ENCODE results near the gene KCNE2. TPM values are rescaled to one million over a fixed set of nuclear protein-coding genes. Genes with fewer than 3 reads are reported as not detected.
"Not testable (repeated sequence)": the region's sequence is repeated elsewhere in the genome, so short reads cannot be mapped to it uniquely, and the experiment has no call there.

KCNE2 gene
- total RNA-seq, 1 experiment from 2014 or later: not detected

GRCh38 chr21:34367320-34367935 is 3.6 kb downstream of the KCNE2 start:
- Mint-ChIP-seq H3K27me3 (ENCODE audit: insufficient read depth, unreplicated experiment) (peaks cover 11% of the 10 kb centered on the region), H3K27ac (ENCODE audit: low read depth, unreplicated experiment) (no peak overlapping the region), H3K4me1 (ENCODE audit: insufficient read depth, unreplicated experiment) (no peaks in the 10 kb centered on the region), H3K36me3 (ENCODE audit: insufficient read depth, unreplicated experiment) (no peaks in the 10 kb centered on the region), H3K9me3 (ENCODE audit: unreplicated experiment) (no peaks in the 10 kb centered on the region), H3K4me3 (ENCODE audit: unreplicated experiment) (no peak overlapping the region)
- intact Hi-C loops (cut with micrococcal nuclease): loop anchor here (1.0 kb wide), 1 partner anchor 263 kb away; no protein-coding TSS in a partner anchor
- ChIA-PET POLR2A (interaction anchor here (0.7 kb wide), 1 partner anchor 237 kb away, joined by 3 read pairs; no protein-coding TSS in a partner anchor), CTCF (interaction anchor here (0.5 to 4.4 kb wide), 17 partner anchors 10 to 1660 kb away, joined by 3 to 25 read pairs (median 3); no protein-coding TSS in a partner anchor)
- TF ChIP-seq, protein P1, sequence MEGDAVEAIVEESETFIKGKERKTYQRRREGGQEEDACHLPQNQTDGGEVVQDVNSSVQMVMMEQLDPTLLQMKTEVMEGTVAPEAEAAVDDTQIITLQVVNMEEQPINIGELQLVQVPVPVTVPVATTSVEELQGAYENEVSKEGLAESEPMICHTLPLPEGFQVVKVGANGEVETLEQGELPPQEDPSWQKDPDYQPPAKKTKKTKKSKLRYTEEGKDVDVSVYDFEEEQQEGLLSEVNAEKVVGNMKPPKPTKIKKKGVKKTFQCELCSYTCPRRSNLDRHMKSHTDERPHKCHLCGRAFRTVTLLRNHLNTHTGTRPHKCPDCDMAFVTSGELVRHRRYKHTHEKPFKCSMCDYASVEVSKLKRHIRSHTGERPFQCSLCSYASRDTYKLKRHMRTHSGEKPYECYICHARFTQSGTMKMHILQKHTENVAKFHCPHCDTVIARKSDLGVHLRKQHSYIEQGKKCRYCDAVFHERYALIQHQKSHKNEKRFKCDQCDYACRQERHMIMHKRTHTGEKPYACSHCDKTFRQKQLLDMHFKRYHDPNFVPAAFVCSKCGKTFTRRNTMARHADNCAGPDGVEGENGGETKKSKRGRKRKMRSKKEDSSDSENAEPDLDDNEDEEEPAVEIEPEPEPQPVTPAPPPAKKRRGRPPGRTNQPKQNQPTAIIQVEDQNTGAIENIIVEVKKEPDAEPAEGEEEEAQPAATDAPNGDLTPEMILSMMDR (IDR thresholded peaks at IDR 0.05; ENCODE audit: unreplicated experiment): peak; percentile 59
- peak; percentile 83 for DNase-seq (ENCODE audit: unreplicated experiment)
- BruUV-seq (replicated peaks): no TSS peak

DNA sequence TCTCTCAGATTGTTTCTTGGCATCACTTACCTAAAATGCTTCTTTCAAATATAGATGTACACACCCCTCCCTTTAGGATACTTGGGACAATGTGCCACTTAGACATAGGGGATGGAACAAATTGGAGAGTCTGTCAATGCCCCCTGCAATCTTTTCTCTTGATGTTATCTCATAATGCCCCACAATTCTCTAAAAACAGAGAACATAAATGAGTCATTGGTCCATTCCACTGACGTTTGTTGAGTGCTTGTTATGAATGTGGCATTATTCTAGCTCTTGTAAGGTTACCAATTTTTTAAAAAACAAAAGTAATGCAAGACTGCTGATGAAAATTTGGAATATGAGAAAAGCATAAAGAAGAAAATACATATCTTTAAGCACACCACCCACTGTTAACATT is 5.9 kb downstream of the KCNE2 start:
- ChIA-PET POLR2A (no interaction called here), CTCF (no interaction called here)
- H3K27me3 Mint-ChIP-seq (ENCODE audit: insufficient read depth, unreplicated experiment): no peaks in the 10 kb centered on the region
- intact Hi-C loops (cut with micrococcal nuclease): no loop called here
- H3K4me1 Mint-ChIP-seq (ENCODE audit: insufficient read depth, unreplicated experiment): no peaks in the 10 kb centered on the region
- no peak overlapping the region for H3K4me3 Mint-ChIP-seq (ENCODE audit: unreplicated experiment)
- H3K9me3 Mint-ChIP-seq (ENCODE audit: unreplicated experiment): no peaks in the 10 kb centered on the region
- no TSS peak for BruUV-seq (replicated peaks)
- no peak for DNase-seq (ENCODE audit: unreplicated experiment)
- no peaks in the 10 kb centered on the region for H3K36me3 Mint-ChIP-seq (ENCODE audit: insufficient read depth, unreplicated experiment)
- H3K27ac Mint-ChIP-seq (ENCODE audit: low read depth, unreplicated experiment): no peak overlapping the region
- TF ChIP-seq, protein P1 (IDR thresholded peaks at IDR 0.05; ENCODE audit: unreplicated experiment): no peak

- no peak for DNase-seq (ENCODE audit: unreplicated experiment)
- H3K4me3 Mint-ChIP-seq (ENCODE audit: unreplicated experiment): no peak overlapping the region
- no TSS peak for BruUV-seq (replicated peaks)
- CTCF ChIA-PET: interaction anchor here (3.2 kb wide), 1 partner anchor 10 kb away, joined by 12 read pairs; the partner anchor contains the start of gene KCNE2
- intact Hi-C loops (cut with micrococcal nuclease): no loop called here
- no peak overlapping the region for H3K27ac Mint-ChIP-seq (ENCODE audit: low read depth, unreplicated experiment)
- TF ChIP-seq, protein P1 (IDR thresholded peaks at IDR 0.05; ENCODE audit: unreplicated experiment): no peak
- no peaks in the 10 kb centered on the region for H3K36me3 Mint-ChIP-seq (ENCODE audit: insufficient read depth, unreplicated experiment)
- H3K9me3 Mint-ChIP-seq (ENCODE audit: unreplicated experiment): no peaks in the 10 kb centered on the region
- no peaks in the 10 kb centered on the region for H3K27me3 Mint-ChIP-seq (ENCODE audit: insufficient read depth, unreplicated experiment)
- POLR2A ChIA-PET: no interaction called here
- H3K4me1 Mint-ChIP-seq (ENCODE audit: insufficient read depth, unreplicated experiment): no peaks in the 10 kb centered on the region
Measured at GRCh38 chr21:34372321-34372720, 8.5 kb downstream of the KCNE2 start.

- BruUV-seq (replicated peaks); H3K27ac Mint-ChIP-seq (ENCODE audit: low read depth, unreplicated experiment); H3K9me3 Mint-ChIP-seq (ENCODE audit: unreplicated experiment); POLR2A ChIA-PET; H3K36me3 Mint-ChIP-seq (ENCODE audit: insufficient read depth, unreplicated experiment); intact Hi-C loops (cut with micrococcal nuclease); H3K27me3 Mint-ChIP-seq (ENCODE audit: insufficient read depth, unreplicated experiment); H3K4me1 Mint-ChIP-seq (ENCODE audit: insufficient read depth, unreplicated experiment); DNase-seq (ENCODE audit: unreplicated experiment); CTCF ChIA-PET; H3K4me3 Mint-ChIP-seq (ENCODE audit: unreplicated experiment): not testable (repeated sequence)
Measured at GRCh38 chr21:34374462-34374861, 10.7 kb downstream of the KCNE2 start.

- H3K27me3 Mint-ChIP-seq (ENCODE audit: insufficient read depth, unreplicated experiment); POLR2A ChIA-PET; H3K27ac Mint-ChIP-seq (ENCODE audit: low read depth, unreplicated experiment); intact Hi-C loops (cut with micrococcal nuclease); CTCF ChIA-PET; DNase-seq (ENCODE audit: unreplicated experiment); H3K36me3 Mint-ChIP-seq (ENCODE audit: insufficient read depth, unreplicated experiment); H3K4me3 Mint-ChIP-seq (ENCODE audit: unreplicated experiment); H3K4me1 Mint-ChIP-seq (ENCODE audit: insufficient read depth, unreplicated experiment); H3K9me3 Mint-ChIP-seq (ENCODE audit: unreplicated experiment): not testable (repeated sequence)
- TSS peak; percentile 45 for BruUV-seq (replicated peaks)
Measured at GRCh38 chr21:34374940-34375618, 11.3 kb downstream of the KCNE2 start, which contains the start of gene SMIM11. Gene SMIM11, plus strand, starts transcription at chr21:34375507. Its CDS starts 3,998 bp downstream, at chr21:34379505.

- H3K9me3 Mint-ChIP-seq (ENCODE audit: unreplicated experiment); intact Hi-C loops (cut with micrococcal nuclease); DNase-seq (ENCODE audit: unreplicated experiment); H3K27ac Mint-ChIP-seq (ENCODE audit: low read depth, unreplicated experiment); H3K36me3 Mint-ChIP-seq (ENCODE audit: insufficient read depth, unreplicated experiment); H3K27me3 Mint-ChIP-seq (ENCODE audit: insufficient read depth, unreplicated experiment); H3K4me3 Mint-ChIP-seq (ENCODE audit: unreplicated experiment); H3K4me1 Mint-ChIP-seq (ENCODE audit: insufficient read depth, unreplicated experiment); CTCF ChIA-PET; POLR2A ChIA-PET: not testable (repeated sequence)
- BruUV-seq (replicated peaks): TSS peak; percentile 64
Measured at GRCh38 chr21:34375619-34375972, 11.8 kb downstream of the KCNE2 start.

- DNase-seq (ENCODE audit: unreplicated experiment); H3K9me3 Mint-ChIP-seq (ENCODE audit: unreplicated experiment); POLR2A ChIA-PET; H3K4me1 Mint-ChIP-seq (ENCODE audit: insufficient read depth, unreplicated experiment); intact Hi-C loops (cut with micrococcal nuclease); H3K36me3 Mint-ChIP-seq (ENCODE audit: insufficient read depth, unreplicated experiment); CTCF ChIA-PET; BruUV-seq (replicated peaks); H3K27ac Mint-ChIP-seq (ENCODE audit: low read depth, unreplicated experiment); H3K27me3 Mint-ChIP-seq (ENCODE audit: insufficient read depth, unreplicated experiment); H3K4me3 Mint-ChIP-seq (ENCODE audit: unreplicated experiment): not testable (repeated sequence)
Measured at GRCh38 chr21:34383138-34383537, 19.3 kb downstream of the KCNE2 start.
